ENCODE data around the gene DNAH11. TPM values are rescaled to one million over a fixed set of nuclear protein-coding genes. Genes with fewer than 3 reads are reported as not detected.

Gene DNAH11
- total RNA-seq, 1 experiment from 2014 or later, result 0.39 TPM

DNA sequence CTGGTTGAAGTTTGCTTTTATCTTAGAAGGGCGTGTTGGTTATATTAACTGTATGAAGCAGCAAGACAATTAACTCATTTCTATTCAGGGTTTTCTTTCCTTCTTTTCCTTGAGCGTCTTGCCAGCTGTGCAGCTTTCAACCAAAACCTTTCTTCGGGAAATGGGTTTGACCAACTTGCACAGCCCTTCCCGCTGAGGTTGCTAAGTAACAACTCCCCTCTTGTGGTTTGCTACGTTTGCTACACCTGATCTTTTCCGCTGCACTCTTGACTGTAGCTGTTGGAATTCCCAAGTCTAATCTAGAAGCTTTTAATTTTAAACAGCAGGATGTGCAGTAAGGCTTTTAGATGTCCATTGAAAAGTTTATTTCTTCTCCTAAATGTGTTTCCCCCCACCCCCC, 286.0 kb downstream of the DNAH11 start:
- H4K20me1 ChIP-seq (ENCODE audit: insufficient read depth), result no peaks in the 10 kb centered on the region
- ATAC-seq, result no peak
- RAD21 ChIA-PET (ENCODE audit: low non-redundant PET in 1 of 2, low total read pairs in 2 of 2, uncharacterized antibody in 2 of 2, unreplicated experiment in 2 of 2), result no interaction called here
- no peak overlapping the region for H2AFZ ChIP-seq (ENCODE audit: low read depth, low read length, poor library complexity, severe bottlenecking)
- POLR2A ChIA-PET, result no interaction called here
- BruUV-seq (replicated peaks), result no TSS peak
- no peak overlapping the region for H3K27ac ChIP-seq (ENCODE audit: low read depth, low read length)
- DNase-seq (ENCODE audit: low read depth, low spot score), result no peak
- H3K27me3 ChIP-seq (ENCODE audit: insufficient read depth, low read length), result peaks cover 3% of the 10 kb centered on the region; the same call in 1 of the 2 replicates
- no peak for TF ChIP-seq POLR2A (IDR thresholded peaks at IDR 0.05; ENCODE audit: borderline replicate concordance, extremely low read depth, insufficient read depth, insufficient read length)
- no peak for TF ChIP-seq FOSL1 (IDR thresholded peaks at IDR 0.05; ENCODE audit: low read depth)
- no peak for TF ChIP-seq JUND (IDR thresholded peaks at IDR 0.05)
- no peak for TF ChIP-seq POLR2AphosphoS5 (IDR thresholded peaks at IDR 0.05; ENCODE audit: low read depth, low read length)
- no peak for TF ChIP-seq EZH2phosphoT487 (IDR thresholded peaks at IDR 0.05; ENCODE audit: borderline replicate concordance)
- no peak for TF ChIP-seq REST (IDR thresholded peaks at IDR 0.05; ENCODE audit: low read depth)
- no peak for TF ChIP-seq ZNF274 (IDR thresholded peaks at IDR 0.05; ENCODE audit: low read depth, low read length)
- no peaks in the 10 kb centered on the region for H3K36me3 ChIP-seq (ENCODE audit: control insufficient read depth in 1 of 2, insufficient read depth in 2 of 2, low read length in 2 of 2)
- intact Hi-C loops (cut with micrococcal nuclease), result no loop called here
- no peaks in the 10 kb centered on the region for H3K9me2 ChIP-seq (ENCODE audit: insufficient read depth)
- H3K79me2 ChIP-seq (ENCODE audit: insufficient read depth, low read length), result no peaks in the 10 kb centered on the region
- H3K4me1 ChIP-seq (ENCODE audit: control insufficient read depth in 1 of 2, insufficient read depth in 2 of 2, low read length in 2 of 2), result no peaks in the 10 kb centered on the region
- CTCF ChIA-PET, result no interaction called here
- H3K4me3 ChIP-seq (replicated peaks in 1 of 2; ENCODE audit: low read depth in 1 of 2, low read length in 2 of 2), result no peak overlapping the region
- no peak overlapping the region for H3K9ac ChIP-seq (ENCODE audit: low read length)
- no peaks in the 10 kb centered on the region for H3K9me3 ChIP-seq (ENCODE audit: control insufficient read depth in 1 of 2, insufficient read depth in 1 of 2, low read depth in 1 of 2, low read length in 2 of 2)
- H3K4me2 ChIP-seq (ENCODE audit: low read length), result no peak overlapping the region

GRCh38 chr7:21829731-21830130, 286.9 kb downstream of the DNAH11 start:
- H3K27ac ChIP-seq (ENCODE audit: low read depth, low read length), result no peak overlapping the region
- H3K9ac ChIP-seq (ENCODE audit: low read length), result no peak overlapping the region
- no peak for DNase-seq (ENCODE audit: low read depth, low spot score)
- H4K20me1 ChIP-seq (ENCODE audit: insufficient read depth), result no peaks in the 10 kb centered on the region
- H3K36me3 ChIP-seq (ENCODE audit: control insufficient read depth in 1 of 2, insufficient read depth in 2 of 2, low read length in 2 of 2), result no peaks in the 10 kb centered on the region
- no peaks in the 10 kb centered on the region for H3K4me1 ChIP-seq (ENCODE audit: control insufficient read depth in 1 of 2, insufficient read depth in 2 of 2, low read length in 2 of 2)
- H3K27me3 ChIP-seq (ENCODE audit: insufficient read depth, low read length), result peaks cover 3% of the 10 kb centered on the region; the same call in 1 of the 2 replicates
- no peak for TF ChIP-seq SIN3A (IDR thresholded peaks at IDR 0.05; ENCODE audit: low read depth)
- RAD21 ChIA-PET (ENCODE audit: low non-redundant PET in 1 of 2, low total read pairs in 2 of 2, uncharacterized antibody in 2 of 2, unreplicated experiment in 2 of 2), result no interaction called here
- H3K4me3 ChIP-seq (replicated peaks in 1 of 2; ENCODE audit: low read depth in 1 of 2, low read length in 2 of 2), result no peak overlapping the region
- no peaks in the 10 kb centered on the region for H3K79me2 ChIP-seq (ENCODE audit: insufficient read depth, low read length)
- no peak for ATAC-seq
- POLR2A ChIA-PET, result no interaction called here
- no peak overlapping the region for H3K4me2 ChIP-seq (ENCODE audit: low read length)
- no peak overlapping the region for H2AFZ ChIP-seq (ENCODE audit: low read depth, low read length, poor library complexity, severe bottlenecking)
- no TSS peak for BruUV-seq (replicated peaks)
- H3K9me2 ChIP-seq (ENCODE audit: insufficient read depth), result no peaks in the 10 kb centered on the region
- H3K9me3 ChIP-seq (ENCODE audit: control insufficient read depth in 1 of 2, insufficient read depth in 1 of 2, low read depth in 1 of 2, low read length in 2 of 2), result no peaks in the 10 kb centered on the region
- CTCF ChIA-PET, result no interaction called here
- intact Hi-C loops (cut with micrococcal nuclease), result no loop called here

Data from HCT116 (cell line).